H1 (cell line): ENCODE data around the gene MFNG.

ENCODE experiments used
- CHD2 ChIP-seq: IDR thresholded peaks from 2 replicates; pipeline ENCODE4 v1.6.1; 2012; ENCODE audit warnings: low read length, improper control_type of control experiment
- EZH2 ChIP-seq: fragments of 200-600 bp; sonication (generic); IDR thresholded peaks from 2 replicates; pipeline ENCODE4 v1.7.1; 2012; ENCODE audit warnings: low read depth, mild to moderate bottlenecking, moderate library complexity, low read length, inconsistent platforms; ENCODE audit not compliant: severe bottlenecking
- KDM5A ChIP-seq: fragments of 200-600 bp; IDR thresholded peaks from 2 replicates; pipeline ENCODE4 v1.7.1; 2012; ENCODE audit warnings: mild to moderate bottlenecking, low read length, inconsistent platforms, mixed read lengths
- POLR2AphosphoS5 ChIP-seq: IDR thresholded peaks from 2 replicates; pipeline ENCODE4 v1.6.1; 2011; ENCODE audit warnings: low read depth, low read length
- RNF2 ChIP-seq: fragments of 200-900, 300-1000 bp; sonication (generic); IDR thresholded peaks from 2 replicates; pipeline ENCODE4 v1.7.1; 2016; ENCODE audit warnings: borderline replicate concordance, low read depth, mild to moderate bottlenecking, antibody characterized with exemption, low read length; ENCODE audit not compliant: poor library complexity, severe bottlenecking; ENCODE audit errors: missing control alignments
- TF ChIP-seq, protein P1 (sequence below), 3 experiments: IDR thresholded peaks; 1 replicate in 2 of 3; 2 replicates in 1 of 3; pipeline versions ENCODE4 v1.5.1 to v1.6.1; 2011; ENCODE audit warnings: low read length in 3 of 3, mild to moderate bottlenecking in 3 of 3, inconsistent platforms in 2 of 3, low read depth in 1 of 3, moderate library complexity in 1 of 3; ENCODE audit not compliant: insufficient read depth in 1 of 3; ENCODE audit errors: control extremely low read depth in 1 of 3

DNA sequence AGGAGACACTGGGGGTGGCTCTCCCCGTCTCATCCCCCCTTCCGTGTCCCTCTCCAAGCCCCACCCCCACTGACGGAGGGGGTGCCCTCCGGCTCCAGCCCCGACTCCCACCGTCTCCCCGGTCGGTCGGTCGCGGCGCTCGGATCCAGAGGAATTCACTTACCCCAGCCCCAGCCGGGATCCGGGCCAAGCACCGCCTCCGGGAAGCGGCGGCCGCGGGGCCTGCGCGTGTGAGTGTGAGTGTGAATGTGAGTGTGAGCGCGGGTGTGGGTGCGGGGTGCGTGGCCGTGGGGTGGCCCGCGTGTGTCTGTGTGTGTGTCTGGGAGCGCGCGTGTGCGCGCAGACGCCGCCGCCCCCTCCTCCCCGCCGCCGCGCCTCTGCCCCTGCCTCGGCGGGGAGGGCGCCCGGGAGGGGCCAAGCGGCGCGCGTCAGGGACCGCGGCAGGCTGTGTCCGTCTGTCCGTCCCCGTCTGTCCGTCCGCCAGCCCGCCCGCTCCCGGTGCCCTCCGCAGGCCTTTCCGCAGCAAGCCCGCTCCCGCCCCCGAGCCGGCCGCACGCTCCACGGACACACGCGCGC lies 59.0 kb downstream of the MFNG start, which contains the start of gene ELFN2:
- TF ChIP-seq KDM5A (no peak), EZH2 (peak; percentile 48), POLR2AphosphoS5 (no peak), RNF2 (no peak), CHD2 (no peak)
- TF ChIP-seq, protein P1, sequence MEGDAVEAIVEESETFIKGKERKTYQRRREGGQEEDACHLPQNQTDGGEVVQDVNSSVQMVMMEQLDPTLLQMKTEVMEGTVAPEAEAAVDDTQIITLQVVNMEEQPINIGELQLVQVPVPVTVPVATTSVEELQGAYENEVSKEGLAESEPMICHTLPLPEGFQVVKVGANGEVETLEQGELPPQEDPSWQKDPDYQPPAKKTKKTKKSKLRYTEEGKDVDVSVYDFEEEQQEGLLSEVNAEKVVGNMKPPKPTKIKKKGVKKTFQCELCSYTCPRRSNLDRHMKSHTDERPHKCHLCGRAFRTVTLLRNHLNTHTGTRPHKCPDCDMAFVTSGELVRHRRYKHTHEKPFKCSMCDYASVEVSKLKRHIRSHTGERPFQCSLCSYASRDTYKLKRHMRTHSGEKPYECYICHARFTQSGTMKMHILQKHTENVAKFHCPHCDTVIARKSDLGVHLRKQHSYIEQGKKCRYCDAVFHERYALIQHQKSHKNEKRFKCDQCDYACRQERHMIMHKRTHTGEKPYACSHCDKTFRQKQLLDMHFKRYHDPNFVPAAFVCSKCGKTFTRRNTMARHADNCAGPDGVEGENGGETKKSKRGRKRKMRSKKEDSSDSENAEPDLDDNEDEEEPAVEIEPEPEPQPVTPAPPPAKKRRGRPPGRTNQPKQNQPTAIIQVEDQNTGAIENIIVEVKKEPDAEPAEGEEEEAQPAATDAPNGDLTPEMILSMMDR (IDR thresholded peaks at IDR 0.05; ENCODE audit: control extremely low read depth in 1 of 3, insufficient read depth in 1 of 3, low read depth in 1 of 3, low read length in 3 of 3), result no peak
